ENCODE results near the gene KCNT1.

DNA sequence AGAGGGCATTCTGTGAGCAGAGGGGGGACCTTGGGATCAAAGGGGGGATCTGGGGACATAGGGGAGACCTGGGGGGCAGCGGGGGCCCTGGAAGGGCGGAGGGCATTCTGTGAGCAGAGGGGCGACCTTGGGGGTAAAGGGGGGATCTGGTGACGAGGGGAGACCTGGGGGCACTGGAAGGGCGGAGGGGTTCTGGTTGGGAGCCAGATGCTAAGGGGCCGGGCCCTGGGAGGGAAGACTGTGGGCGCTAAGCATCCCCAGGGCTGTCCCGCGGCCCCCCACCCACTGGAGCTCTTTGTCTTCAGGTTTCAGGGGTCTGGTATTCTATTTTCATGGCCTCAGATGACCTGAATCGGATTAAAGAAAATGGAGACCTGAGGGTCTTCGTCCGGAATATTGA, 38.1 kb upstream of the KCNT1 start:
- TF ChIP-seq CTCF (IDR thresholded peaks at IDR 0.05) (no peak), POLR2A (IDR thresholded peaks at IDR 0.05) (no peak)

Measured in thyroid gland (tissue), 4 donors.